K562 (cell line): ENCODE data around the gene FMOD. TPM values are rescaled to one million over a fixed set of nuclear protein-coding genes. Genes with fewer than 3 reads are reported as not detected.

Source experiments
- ATAC-seq: fragments of 200-7000 bp; cut with Tn5 transposase; 3 replicates; pipeline ENCODE4 v1.9.1; 2020; ENCODE audit warnings: moderate library complexity
- BruUV-seq: library from RNA; stranded (reverse); fragments of 400-500 nt; replicated peaks from 2 replicates; lab custom pipeline; 2021; lab: Mats Ljungman, UMichigan
- CTCF ChIA-PET: fragments of 300-600 bp; formaldehyde crosslinking; extraction: SDS; loops from one replicate; lab custom pipeline; 2021; ENCODE audit warnings: low intra/inter-chr PET ratio; lab: Yijun Ruan, JAX
- POLR2A ChIA-PET: fragments of 300-600, 350-650 bp; sonication (Branson Sonifier 250); formaldehyde crosslinking; extraction: SDS; loops from one replicate; lab custom pipeline; 2021; ENCODE audit warnings: antibody characterized with exemption, inconsistent platforms; lab: Yijun Ruan, JAX
- DNase-seq, 4 experiments: peaks; one replicate each; pipeline versions ENCODE4 v3.0.0 to v3.0.0-alpha.2; 2011 to 2018; ENCODE audit warnings: low spot score in 3 of 4, mixed read lengths in 3 of 4; ENCODE audit errors: extremely low read depth in 1 of 4
- FAIRE-seq: peaks from 2 replicates; lab custom pipeline; 2011; peaks lifted over from hg19 to GRCh38; lab: Jason Lieb, UNC
- H2AFZ ChIP-seq: 2 replicates; pipeline ENCODE4 v1.6.0; 2011; ENCODE audit warnings: low read depth, low read length, control low read depth, inconsistent platforms
- H3K27ac ChIP-seq: fragments of 200-600 bp; 3 replicates; pipeline ENCODE4 v1.8.0; 2011; ENCODE audit warnings: low read depth, mild to moderate bottlenecking, control low read depth, inconsistent platforms, low read length, moderate library complexity, mixed read lengths; ENCODE audit errors: extremely low read depth
- H3K27me3 ChIP-seq, 2 experiments: fragments of 300-600 bp in 1 of 2; 2 replicates in 1 of 2; 3 replicates in 1 of 2; pipeline versions ENCODE4 v1.6.0 to v1.8.0; 2011; ENCODE audit warnings: inconsistent platforms in 2 of 2, low read length in 2 of 2, mild to moderate bottlenecking in 1 of 2, mixed read lengths in 1 of 2, moderate library complexity in 1 of 2; ENCODE audit not compliant: control insufficient read depth in 2 of 2, insufficient read depth in 2 of 2
- H3K36me3 ChIP-seq: fragments of 300-600 bp; 3 replicates; pipeline ENCODE4 v1.8.0; 2011; ENCODE audit warnings: mild to moderate bottlenecking, low read length, inconsistent platforms; ENCODE audit not compliant: control insufficient read depth, insufficient read depth
- H3K4me1 ChIP-seq, 2 experiments: fragments of 200-600 bp in 1 of 2; replicated peaks in 1 of 2; 2 replicates in 1 of 2; 3 replicates in 1 of 2; pipeline versions ENCODE4 v1.5.1 to v1.8.0; 2011; ENCODE audit warnings: inconsistent platforms in 2 of 2, low read length in 2 of 2, mild to moderate bottlenecking in 1 of 2, mixed read lengths in 1 of 2, moderate library complexity in 1 of 2; ENCODE audit not compliant: control insufficient read depth in 2 of 2, insufficient read depth in 2 of 2
- H3K4me2 ChIP-seq: 2 replicates; pipeline ENCODE4 v1.6.1; 2011; ENCODE audit warnings: low read length, control low read depth, inconsistent platforms, mixed read lengths; ENCODE audit not compliant: insufficient read depth
- H3K4me3 ChIP-seq: fragments of 200-600 bp; sonication (generic), shearing (Covaris generic); 2 replicates; pipeline ENCODE4 v1.5.1; 2016; ENCODE audit warnings: control low read depth, inconsistent platforms
- H3K79me2 ChIP-seq: fragments of 200-600 bp; 3 replicates; pipeline ENCODE4 v1.8.0; 2011; ENCODE audit warnings: low read length, inconsistent platforms; ENCODE audit not compliant: control insufficient read depth, insufficient read depth
- H3K9ac ChIP-seq, 2 experiments: 2 replicates each; pipeline versions ENCODE4 v1.6.0 to v1.6.1; 2011; ENCODE audit warnings: low read depth in 2 of 2, low read length in 2 of 2, control low read depth in 1 of 2, inconsistent platforms in 1 of 2, mild to moderate bottlenecking in 1 of 2, mixed read lengths in 1 of 2; ENCODE audit not compliant: insufficient read depth in 1 of 2
- H3K9me1 ChIP-seq: one replicate; pipeline ENCODE4 v1.6.0; 2011; ENCODE audit warnings: inconsistent platforms, mild to moderate bottlenecking, low read length, moderate library complexity; ENCODE audit not compliant: control insufficient read depth, insufficient read depth
- H3K9me3 ChIP-seq: replicated peaks from 2 replicates; pipeline ENCODE4 v1.5.1; 2011; ENCODE audit warnings: low read depth, low read length, inconsistent platforms; ENCODE audit not compliant: control insufficient read depth, insufficient read depth
- H4K20me1 ChIP-seq: replicated peaks from 2 replicates; pipeline ENCODE4 v1.6.1; 2011; ENCODE audit warnings: low read length, inconsistent platforms, mixed read lengths; ENCODE audit not compliant: control insufficient read depth, insufficient read depth
- HNRNPLL ChIP-seq: fragments of 200-400 bp; formaldehyde crosslinking; IDR thresholded peaks from 2 replicates; pipeline ENCODE4 v1.6.1; 2017; ENCODE audit warnings: low read length, low read depth, mild to moderate bottlenecking; ENCODE audit not compliant: poor library complexity, severe bottlenecking
- RAD51 ChIP-seq: fragments of 450-650 bp; IDR thresholded peaks from 2 replicates; pipeline ENCODE4 v1.7.1; 2016; ENCODE audit warnings: low read depth, mild to moderate bottlenecking, borderline replicate concordance
- ZNF263 ChIP-seq: sonication (generic); formaldehyde crosslinking; IDR thresholded peaks from 2 replicates; pipeline ENCODE4 v1.8.0; 2022; ENCODE audit warnings: mild to moderate bottlenecking, missing genetic modification reagents, borderline replicate concordance
- WGBS: fragments of 100-300 bp; shearing (Covaris generic); methylation state at CpG from one replicate; pipeline ENCODE4 v1.1.6; 2016; ENCODE audit warnings: low coverage, mixed read lengths; ENCODE audit not compliant: insufficient coverage; ENCODE audit errors: missing lambda C conversion rate; 5-methylcytosine and 5-hydroxymethylcytosine counted together
- in situ Hi-C: fragments of 300-500 bp; cut with MboI; formaldehyde crosslinking; loops from 4 replicates; pipeline ENCODE4 v1.15.0; 2018; ENCODE audit warnings: inconsistent platforms, mixed read lengths
- intact Hi-C: fragments of 100-400 bp; cut with micrococcal nuclease; formaldehyde crosslinking; loops from 2 replicates; pipeline ENCODE4 v1.14.2; 2022
- polyA plus RNA-seq, 8 experiments: library from polyadenylated mRNA; depleted of rRNA in 4 of 8; stranded (reverse) in 5 of 8; unstranded in 3 of 8; fragments of >200 nt; fragmentation: Nextera tagmentation in 2 of 8; fragmentation: Illumina TruSeq in 1 of 8; extraction: Ambion mirVana in 2 of 8; extraction: Trizol in 1 of 8; gene quantifications; 2 replicates each; pipeline versions ENCODE4 v1.2.1 to v1.2.3, GENCODE V29; 2011 to 2014; ENCODE audit warnings: inconsistent platforms in 1 of 8, missing spikeins in 1 of 8
- total RNA-seq, 7 experiments: library from RNA; depleted of rRNA in 6 of 7; stranded (reverse); fragments of >200 nt in 6 of 7; fragmentation: Illumina TruSeq in 2 of 7; extraction: Trizol in 2 of 7; gene quantifications; 2 replicates each; pipeline versions ENCODE4 v1.2.1 to v1.2.3, GENCODE V29; 2011 to 2021; ENCODE audit warnings: low replicate concordance in 1 of 7
- TF ChIP-seq, protein P1 (sequence below): fragments of 450-650 bp; formaldehyde crosslinking; IDR thresholded peaks from 2 replicates; pipeline ENCODE4 v1.4.0; 2022; ENCODE audit warnings: mild to moderate bottlenecking, moderate library complexity
- TF ChIP-seq, protein P2 (sequence below): fragments of 250-450 bp; sonication (Bioruptor Pico); IDR thresholded peaks from 2 replicates; pipeline ENCODE4 v1.5.0; 2020; ENCODE audit warnings: mild to moderate bottlenecking, borderline replicate concordance

FMOD gene
- total and polyA plus RNA-seq, 9 of the 15 experiments (the other 6 are each of a cell fraction or from before 2014, with no cell fraction given), result 0.03 to 0.13 (median 0.03) TPM; not detected in 6

- peaks cover 21 to 26% of the 10 kb centered on the region in 2 experiments for H3K4me1 ChIP-seq
- H3K9me3 ChIP-seq, result no peaks in the 10 kb centered on the region
- ChIA-PET POLR2A (interaction anchor here (2.8 kb wide), 1 partner anchor 9 kb away, joined by 25 read pairs; the partner anchor contains the start of gene BTG2), CTCF (no interaction called here)
- intact Hi-C loops, result no loop called here
- no peaks in the 10 kb centered on the region for H4K20me1 ChIP-seq
- no TSS peak for BruUV-seq
- no peak overlapping the region for H3K9ac ChIP-seq
- FAIRE-seq (no peak), ATAC-seq (no peak), DNase-seq (no peak)
- H3K36me3 ChIP-seq, result no peaks in the 10 kb centered on the region
- H3K4me2 ChIP-seq, result no peak overlapping the region
- in situ Hi-C loops, result no loop called here
- no peaks in the 10 kb centered on the region for H3K79me2 ChIP-seq
- H2AFZ ChIP-seq, result no peak overlapping the region
- peaks cover 8% of the 10 kb centered on the region for H3K9me1 ChIP-seq
- no peak overlapping the region for H3K4me3 ChIP-seq
- H3K27ac ChIP-seq, result no peak overlapping the region
- 67% methylated on average over 7 of the region's 7 CpGs for whole genome bisulfite sequencing
- no peaks in the 10 kb centered on the region for H3K27me3 ChIP-seq
- TF ChIP-seq, protein P1, sequence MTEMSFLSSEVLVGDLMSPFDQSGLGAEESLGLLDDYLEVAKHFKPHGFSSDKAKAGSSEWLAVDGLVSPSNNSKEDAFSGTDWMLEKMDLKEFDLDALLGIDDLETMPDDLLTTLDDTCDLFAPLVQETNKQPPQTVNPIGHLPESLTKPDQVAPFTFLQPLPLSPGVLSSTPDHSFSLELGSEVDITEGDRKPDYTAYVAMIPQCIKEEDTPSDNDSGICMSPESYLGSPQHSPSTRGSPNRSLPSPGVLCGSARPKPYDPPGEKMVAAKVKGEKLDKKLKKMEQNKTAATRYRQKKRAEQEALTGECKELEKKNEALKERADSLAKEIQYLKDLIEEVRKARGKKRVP, result no peak
- TF ChIP-seq ZNF263 (CRISPR knock-in tag) (no peak), RAD51 (no peak), HNRNPLL (no peak)
- TF ChIP-seq, protein P2, sequence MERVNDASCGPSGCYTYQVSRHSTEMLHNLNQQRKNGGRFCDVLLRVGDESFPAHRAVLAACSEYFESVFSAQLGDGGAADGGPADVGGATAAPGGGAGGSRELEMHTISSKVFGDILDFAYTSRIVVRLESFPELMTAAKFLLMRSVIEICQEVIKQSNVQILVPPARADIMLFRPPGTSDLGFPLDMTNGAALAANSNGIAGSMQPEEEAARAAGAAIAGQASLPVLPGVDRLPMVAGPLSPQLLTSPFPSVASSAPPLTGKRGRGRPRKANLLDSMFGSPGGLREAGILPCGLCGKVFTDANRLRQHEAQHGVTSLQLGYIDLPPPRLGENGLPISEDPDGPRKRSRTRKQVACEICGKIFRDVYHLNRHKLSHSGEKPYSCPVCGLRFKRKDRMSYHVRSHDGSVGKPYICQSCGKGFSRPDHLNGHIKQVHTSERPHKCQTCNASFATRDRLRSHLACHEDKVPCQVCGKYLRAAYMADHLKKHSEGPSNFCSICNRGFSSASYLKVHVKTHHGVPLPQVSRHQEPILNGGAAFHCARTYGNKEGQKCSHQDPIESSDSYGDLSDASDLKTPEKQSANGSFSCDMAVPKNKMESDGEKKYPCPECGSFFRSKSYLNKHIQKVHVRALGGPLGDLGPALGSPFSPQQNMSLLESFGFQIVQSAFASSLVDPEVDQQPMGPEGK (CRISPR knock-in tag), result no peak
Measured at GRCh38 chr1:203296460-203297073, 54.4 kb downstream of the FMOD start.
